ENCODE data around the gene MBIP. TPM values are rescaled to one million over a fixed set of nuclear protein-coding genes. Genes with fewer than 3 reads are reported as not detected.

Gene MBIP
- total RNA-seq, 1 donor from 2014 or later: 20.3 TPM

DNA sequence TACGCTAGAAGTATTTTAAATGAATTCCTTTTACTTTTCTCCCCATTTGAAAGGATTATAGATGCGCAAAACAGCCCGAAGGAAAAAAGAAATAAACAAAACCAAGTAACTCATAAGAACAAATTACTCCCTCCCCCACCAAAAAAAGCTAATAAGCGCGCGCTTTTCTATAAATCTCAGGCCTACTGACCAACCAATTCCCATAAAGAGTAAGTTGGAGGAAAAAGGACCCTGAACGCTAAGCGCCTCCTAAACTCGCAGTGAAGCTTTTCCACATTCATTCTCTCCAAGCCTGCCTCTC, 588 bp downstream of the MBIP start:
- H3K4me3 ChIP-seq (ENCODE audit: low read depth, low read length): peak overlapping the region; percentile 75
- DNase-seq (ENCODE audit: low read depth): no peak
- H3K27me3 ChIP-seq (ENCODE audit: control insufficient read depth, insufficient read depth, low read length): no peaks in the 10 kb centered on the region
- TF ChIP-seq, protein P1, sequence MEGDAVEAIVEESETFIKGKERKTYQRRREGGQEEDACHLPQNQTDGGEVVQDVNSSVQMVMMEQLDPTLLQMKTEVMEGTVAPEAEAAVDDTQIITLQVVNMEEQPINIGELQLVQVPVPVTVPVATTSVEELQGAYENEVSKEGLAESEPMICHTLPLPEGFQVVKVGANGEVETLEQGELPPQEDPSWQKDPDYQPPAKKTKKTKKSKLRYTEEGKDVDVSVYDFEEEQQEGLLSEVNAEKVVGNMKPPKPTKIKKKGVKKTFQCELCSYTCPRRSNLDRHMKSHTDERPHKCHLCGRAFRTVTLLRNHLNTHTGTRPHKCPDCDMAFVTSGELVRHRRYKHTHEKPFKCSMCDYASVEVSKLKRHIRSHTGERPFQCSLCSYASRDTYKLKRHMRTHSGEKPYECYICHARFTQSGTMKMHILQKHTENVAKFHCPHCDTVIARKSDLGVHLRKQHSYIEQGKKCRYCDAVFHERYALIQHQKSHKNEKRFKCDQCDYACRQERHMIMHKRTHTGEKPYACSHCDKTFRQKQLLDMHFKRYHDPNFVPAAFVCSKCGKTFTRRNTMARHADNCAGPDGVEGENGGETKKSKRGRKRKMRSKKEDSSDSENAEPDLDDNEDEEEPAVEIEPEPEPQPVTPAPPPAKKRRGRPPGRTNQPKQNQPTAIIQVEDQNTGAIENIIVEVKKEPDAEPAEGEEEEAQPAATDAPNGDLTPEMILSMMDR (IDR thresholded peaks at IDR 0.05; ENCODE audit: insufficient read depth, low read length, poor library complexity, severe bottlenecking): no peak
- H3K36me3 ChIP-seq (ENCODE audit: control insufficient read depth, insufficient read depth, low read length): no peaks in the 10 kb centered on the region

DNA sequence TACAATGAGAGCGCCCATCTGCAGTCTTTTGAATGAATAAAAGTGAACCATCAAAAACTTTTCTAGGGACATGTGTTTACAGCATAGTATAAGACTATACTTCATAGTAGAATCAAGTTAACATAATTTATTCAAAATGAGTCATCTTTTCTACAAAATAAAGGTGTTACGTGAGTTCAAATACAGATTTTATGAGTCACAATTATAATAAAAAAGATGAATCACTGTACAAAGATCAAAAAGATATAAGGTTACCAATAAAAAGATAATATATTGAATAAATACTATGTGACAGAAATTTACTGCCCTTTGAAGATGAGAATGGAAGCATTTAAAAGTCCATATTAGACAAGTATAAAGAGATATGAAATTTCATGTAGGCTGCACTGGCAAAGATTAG, 2.8 kb downstream of the MBIP start:
- TF ChIP-seq, protein P1 (IDR thresholded peaks at IDR 0.05; ENCODE audit: insufficient read depth, low read length, poor library complexity, severe bottlenecking): no peak
- Histone ChIP-seq H3K36me3 (ENCODE audit: control insufficient read depth, insufficient read depth, low read length) (no peaks in the 10 kb centered on the region), H3K27me3 (ENCODE audit: control insufficient read depth, insufficient read depth, low read length) (no peaks in the 10 kb centered on the region), H3K4me3 (ENCODE audit: low read depth, low read length) (no peak overlapping the region)
- DNase-seq (ENCODE audit: low read depth): no peak

DNA sequence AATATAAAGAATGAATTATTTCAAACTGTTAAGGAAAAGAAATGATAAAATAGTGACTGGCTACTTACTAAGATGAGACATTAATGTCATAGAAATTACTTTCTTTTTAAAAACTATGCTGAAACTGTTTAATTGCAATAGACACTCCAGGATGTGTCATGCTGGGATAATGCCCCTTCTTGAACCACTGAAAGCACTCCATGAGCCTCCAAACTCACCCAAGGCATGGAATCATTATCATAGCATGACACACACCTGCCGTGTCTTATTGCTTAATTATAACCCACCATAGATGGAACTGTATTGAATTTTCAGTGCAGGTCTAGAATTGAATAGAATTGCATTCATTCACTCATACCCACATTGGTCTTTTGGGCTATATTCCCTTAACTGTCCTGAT, 4.3 kb downstream of the MBIP start:
- DNase-seq (ENCODE audit: low read depth): no peak
- H3K36me3 ChIP-seq (ENCODE audit: control insufficient read depth, insufficient read depth, low read length): no peaks in the 10 kb centered on the region
- TF ChIP-seq, protein P1 (IDR thresholded peaks at IDR 0.05; ENCODE audit: insufficient read depth, low read length, poor library complexity, severe bottlenecking): no peak
- H3K4me3 ChIP-seq (ENCODE audit: low read depth, low read length): no peak overlapping the region
- no peaks in the 10 kb centered on the region for H3K27me3 ChIP-seq (ENCODE audit: control insufficient read depth, insufficient read depth, low read length)

DNA sequence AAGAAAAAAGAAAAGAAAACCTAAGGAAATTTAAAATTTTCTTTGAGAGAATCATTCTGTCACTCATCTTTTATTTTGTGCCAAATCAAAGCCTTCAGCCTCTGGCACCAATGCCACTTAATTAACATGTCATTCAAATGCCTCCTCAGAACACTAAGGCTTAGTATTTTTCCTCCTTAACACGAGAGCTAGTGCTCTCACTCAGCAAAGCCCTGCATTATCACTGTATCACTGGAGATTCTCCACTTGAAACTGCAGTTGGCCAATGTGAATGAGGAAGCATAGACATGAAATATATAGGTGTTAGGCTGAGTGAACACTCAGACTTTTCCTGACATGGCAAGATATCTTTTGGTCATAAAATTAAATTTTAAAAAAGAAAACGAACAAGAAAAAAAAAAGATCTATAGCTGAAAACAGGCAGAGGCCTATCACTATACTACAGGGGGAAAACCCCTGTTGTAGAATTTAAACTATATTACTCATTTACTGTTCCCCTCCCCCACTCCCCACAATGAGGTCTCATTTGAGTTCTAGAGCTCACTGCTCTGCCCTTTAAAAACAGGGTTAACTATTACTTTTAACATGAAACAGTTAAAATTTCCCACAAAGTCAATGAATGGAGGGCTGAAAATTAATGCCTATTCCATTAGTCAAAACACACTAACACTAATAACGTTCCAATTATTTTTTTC, 5.1 kb downstream of the MBIP start:
- DNase-seq (ENCODE audit: low read depth): no peak
- Histone ChIP-seq H3K36me3 (ENCODE audit: control insufficient read depth, insufficient read depth, low read length) (peaks cover 2% of the 10 kb centered on the region), H3K4me3 (ENCODE audit: low read depth, low read length) (no peak overlapping the region), H3K27me3 (ENCODE audit: control insufficient read depth, insufficient read depth, low read length) (no peaks in the 10 kb centered on the region)
- TF ChIP-seq, protein P1 (IDR thresholded peaks at IDR 0.05; ENCODE audit: insufficient read depth, low read length, poor library complexity, severe bottlenecking): no peak

DNA sequence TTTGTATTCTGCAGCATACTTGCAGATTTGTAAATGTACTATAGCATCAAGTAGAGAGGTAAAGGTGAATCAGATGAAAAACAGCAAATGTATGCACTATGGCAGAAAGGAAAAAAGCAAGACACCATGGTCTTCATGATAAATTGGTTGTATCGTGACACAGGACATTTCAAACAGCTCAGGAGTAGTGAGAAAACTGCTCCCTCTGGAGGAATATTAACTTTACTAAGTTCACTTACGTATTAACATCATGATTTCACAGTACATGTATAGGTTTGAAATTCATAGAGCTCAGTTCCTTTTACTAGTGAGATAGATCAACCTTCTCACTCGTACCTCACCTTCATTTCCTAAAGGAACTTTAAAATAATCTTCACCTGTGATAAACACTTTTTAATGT, 6.5 kb downstream of the MBIP start:
- Histone ChIP-seq H3K36me3 (ENCODE audit: control insufficient read depth, insufficient read depth, low read length) (peaks cover 2% of the 10 kb centered on the region), H3K4me3 (ENCODE audit: low read depth, low read length) (no peak overlapping the region), H3K27me3 (ENCODE audit: control insufficient read depth, insufficient read depth, low read length) (no peaks in the 10 kb centered on the region)
- TF ChIP-seq, protein P1 (IDR thresholded peaks at IDR 0.05; ENCODE audit: insufficient read depth, low read length, poor library complexity, severe bottlenecking): peak; percentile 5
- DNase-seq (ENCODE audit: low read depth): no peak

DNA sequence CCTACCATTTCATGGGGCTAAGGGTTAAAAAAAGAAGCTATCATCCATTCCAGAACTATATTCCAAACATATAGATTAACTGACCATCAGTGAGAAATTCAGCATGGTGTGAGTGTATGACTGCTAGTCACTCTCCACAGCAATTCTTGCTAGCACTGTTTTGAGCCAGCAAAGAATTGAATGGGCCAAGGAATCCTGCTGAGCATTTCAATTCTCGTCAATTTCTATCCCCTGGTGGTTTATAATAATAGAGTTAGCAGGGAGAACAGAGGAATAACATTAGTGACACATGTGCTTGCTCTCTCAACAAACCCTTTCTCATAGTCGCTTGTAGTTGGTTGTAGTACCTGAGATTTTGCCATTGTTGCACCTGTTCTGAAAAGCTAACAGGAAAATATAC, 7.2 kb downstream of the MBIP start:
- TF ChIP-seq, protein P1 (IDR thresholded peaks at IDR 0.05; ENCODE audit: insufficient read depth, low read length, poor library complexity, severe bottlenecking): no peak
- Histone ChIP-seq H3K27me3 (ENCODE audit: control insufficient read depth, insufficient read depth, low read length) (no peaks in the 10 kb centered on the region), H3K4me3 (ENCODE audit: low read depth, low read length) (no peak overlapping the region), H3K36me3 (ENCODE audit: control insufficient read depth, insufficient read depth, low read length) (peaks cover 2% of the 10 kb centered on the region)
- no peak for DNase-seq (ENCODE audit: low read depth)
